H9 (cell line): Measurements from ENCODE around the gene TNNT1. TPM values are rescaled to one million over a fixed set of nuclear protein-coding genes. Genes with fewer than 3 reads are reported as not detected.

Experiments used
- DNase-seq: peaks from one replicate; pipeline ENCODE4 v3.0.0-alpha.2; 2017
- H2AFZ ChIP-seq: one replicate; pipeline ENCODE4 v1.6.1; 2013; ENCODE audit warnings: mild to moderate bottlenecking, low read length, control low read depth, moderate library complexity
- H2AK5ac ChIP-seq: 2 replicates; pipeline ENCODE4 v1.6.1; 2013; ENCODE audit warnings: low read length, control low read depth, mixed read lengths; ENCODE audit not compliant: insufficient read length
- H2BK120ac ChIP-seq: one replicate; pipeline ENCODE4 v1.6.1; 2013; ENCODE audit warnings: low read depth, mild to moderate bottlenecking, low read length, control low read depth, inconsistent platforms; ENCODE audit not compliant: poor library complexity, severe bottlenecking
- H2BK12ac ChIP-seq: 2 replicates; pipeline ENCODE4 v1.6.1; 2013; ENCODE audit warnings: low read length, control low read depth, mixed read lengths, low read depth; ENCODE audit not compliant: insufficient read length
- H2BK15ac ChIP-seq: 2 replicates; pipeline ENCODE4 v1.6.1; 2013; ENCODE audit warnings: low read depth, low read length, control low read depth
- H2BK20ac ChIP-seq: one replicate; pipeline ENCODE4 v1.6.1; 2013; ENCODE audit warnings: low read depth, mild to moderate bottlenecking, low read length, control low read depth, inconsistent platforms; ENCODE audit not compliant: poor library complexity, severe bottlenecking
- H2BK5ac ChIP-seq: 2 replicates; pipeline ENCODE4 v1.6.1; 2013; ENCODE audit warnings: low read length, control low read depth, mixed read lengths; ENCODE audit not compliant: insufficient read length
- H3K14ac ChIP-seq: 2 replicates; pipeline ENCODE4 v1.6.1; 2013; ENCODE audit warnings: low read length, control low read depth; ENCODE audit not compliant: insufficient read depth
- H3K18ac ChIP-seq: 2 replicates; pipeline ENCODE4 v1.6.1; 2013; ENCODE audit warnings: low read depth, mild to moderate bottlenecking, mixed read lengths, low read length, control low read depth; ENCODE audit not compliant: insufficient read length
- H3K23ac ChIP-seq: 2 replicates; pipeline ENCODE4 v1.6.1; 2013; ENCODE audit warnings: low read length, control low read depth, mixed read lengths, low read depth; ENCODE audit not compliant: insufficient read length
- H3K23me2 ChIP-seq: 2 replicates; pipeline ENCODE4 v1.6.1; 2013; ENCODE audit warnings: low read depth, mild to moderate bottlenecking, mixed read lengths, low read length, control low read depth; ENCODE audit not compliant: insufficient read length, poor library complexity, severe bottlenecking
- H3K27ac ChIP-seq: 2 replicates; pipeline ENCODE4 v1.5.1; 2013; ENCODE audit warnings: low read length, control low read depth, mixed read lengths, low read depth; ENCODE audit not compliant: insufficient read length
- H3K27me3 ChIP-seq: 2 replicates; pipeline ENCODE4 v1.6.1; 2013; ENCODE audit warnings: low read length, control low read depth, inconsistent platforms; ENCODE audit not compliant: insufficient read depth
- H3K4ac ChIP-seq: 2 replicates; pipeline ENCODE4 v1.6.1; 2013; ENCODE audit warnings: low read depth, mild to moderate bottlenecking, control low read depth, inconsistent platforms, low read length, moderate library complexity
- H3K4me1 ChIP-seq: 2 replicates; pipeline ENCODE4 v1.6.1; 2013; ENCODE audit warnings: low read length, control low read depth, inconsistent platforms; ENCODE audit not compliant: insufficient read depth
- H3K4me2 ChIP-seq: 2 replicates; pipeline ENCODE4 v1.6.1; 2013; ENCODE audit warnings: low read length, control low read depth, mixed read lengths; ENCODE audit not compliant: insufficient read length, insufficient read depth
- H3K56ac ChIP-seq: 2 replicates; pipeline ENCODE4 v1.6.1; 2013; ENCODE audit warnings: low read depth, mild to moderate bottlenecking, mixed read lengths, low read length, control low read depth; ENCODE audit not compliant: insufficient read length
- H3K79me1 ChIP-seq: 2 replicates; pipeline ENCODE4 v1.6.1; 2013; ENCODE audit warnings: low read depth, mild to moderate bottlenecking, moderate library complexity, low read length, control low read depth, inconsistent platforms; ENCODE audit not compliant: insufficient read depth, poor library complexity, severe bottlenecking
- H3K79me2 ChIP-seq: 2 replicates; pipeline ENCODE4 v1.6.1; 2013; ENCODE audit warnings: low read length, control low read depth, inconsistent platforms; ENCODE audit not compliant: insufficient read depth
- H3K9ac ChIP-seq: 2 replicates; pipeline ENCODE4 v1.6.1; 2013; ENCODE audit warnings: low read length, control low read depth, mixed read lengths; ENCODE audit not compliant: insufficient read length; ENCODE audit errors: extremely low read depth
- H3K9me3 ChIP-seq: one replicate; pipeline ENCODE4 v1.6.1; 2013; ENCODE audit warnings: low read depth, low read length, inconsistent platforms; ENCODE audit not compliant: control insufficient read depth
- H3T11ph ChIP-seq: one replicate; pipeline ENCODE4 v1.6.1; 2013; ENCODE audit warnings: mild to moderate bottlenecking, low read length, control low read depth, inconsistent platforms
- H4K20me1 ChIP-seq: one replicate; pipeline ENCODE4 v1.6.1; 2013; ENCODE audit not compliant: control insufficient read depth, insufficient read length, insufficient read depth
- H4K5ac ChIP-seq: 2 replicates; pipeline ENCODE4 v1.6.1; 2013; ENCODE audit warnings: low read depth, mild to moderate bottlenecking, mixed read lengths, low read length, control low read depth; ENCODE audit not compliant: insufficient read length
- H4K8ac ChIP-seq: replicated peaks from 2 replicates; pipeline ENCODE4 v1.6.1; 2013; ENCODE audit warnings: low read length, control low read depth, mixed read lengths, low read depth; ENCODE audit not compliant: insufficient read length
- H4K91ac ChIP-seq: 2 replicates; pipeline ENCODE4 v1.6.1; 2013; ENCODE audit warnings: low read depth, mild to moderate bottlenecking, moderate library complexity, mixed read lengths, low read length, control low read depth; ENCODE audit not compliant: insufficient read length
- H3K27ac Mint-ChIP-seq, 3 experiments: 2 replicates in 2 of 3; 3 replicates in 1 of 3; pipeline ENCODE4 v1.8.0; 2020 to 2021; ENCODE audit warnings: mixed read lengths in 3 of 3, mild to moderate bottlenecking in 1 of 3, moderate library complexity in 1 of 3
- H3K27me3 Mint-ChIP-seq: 2 replicates; pipeline ENCODE4 v1.8.0; 2021; ENCODE audit warnings: low read depth, mild to moderate bottlenecking, moderate library complexity, mixed read lengths
- H3K36me3 Mint-ChIP-seq, 3 experiments: 2 replicates in 2 of 3; 3 replicates in 1 of 3; pipeline ENCODE4 v1.8.0; 2020 to 2021; ENCODE audit warnings: low read depth in 3 of 3, mixed read lengths in 3 of 3; ENCODE audit not compliant: insufficient read depth in 1 of 3
- H3K4me1 Mint-ChIP-seq, 2 experiments: 2 replicates each; pipeline ENCODE4 v1.8.0; 2020; ENCODE audit warnings: mixed read lengths in 2 of 2
- H3K4me3 Mint-ChIP-seq, 2 experiments: 2 replicates in 1 of 2; 3 replicates in 1 of 2; pipeline ENCODE4 v1.8.0; 2020 to 2021; ENCODE audit warnings: mild to moderate bottlenecking in 2 of 2, mixed read lengths in 2 of 2, moderate library complexity in 1 of 2
- H3K9me3 Mint-ChIP-seq, 2 experiments: 2 replicates in 1 of 2; 3 replicates in 1 of 2; pipeline ENCODE4 v1.8.0; 2020; ENCODE audit warnings: mild to moderate bottlenecking in 2 of 2, mixed read lengths in 2 of 2, moderate library complexity in 1 of 2
- WGBS: extraction: QIAGEN DNeasy Blood & Tissue Kit; methylation state at CpG from one replicate; pipeline ENCODE4 v1.1.7; 2013; ENCODE audit warnings: missing lambda C conversion rate, low lambda C conversion rate, mixed read lengths; ENCODE audit not compliant: insufficient read length; ENCODE audit errors: extremely low coverage; 5-methylcytosine and 5-hydroxymethylcytosine counted together
- total RNA-seq: library from RNA; stranded (reverse); gene quantifications from 2 replicates; pipeline ENCODE4 v1.2.1, GENCODE V29; 2021
- TF ChIP-seq, protein P1 (sequence below): fragments of 200-600 bp; sonication (generic); conservative IDR thresholded peaks from 3 replicates; pipeline ENCODE4 v1.8.0; 2021; ENCODE audit warnings: antibody characterized with exemption, mild to moderate bottlenecking

TNNT1 gene
- total RNA-seq, 1 experiment from 2014 or later = 127 TPM

DNA sequence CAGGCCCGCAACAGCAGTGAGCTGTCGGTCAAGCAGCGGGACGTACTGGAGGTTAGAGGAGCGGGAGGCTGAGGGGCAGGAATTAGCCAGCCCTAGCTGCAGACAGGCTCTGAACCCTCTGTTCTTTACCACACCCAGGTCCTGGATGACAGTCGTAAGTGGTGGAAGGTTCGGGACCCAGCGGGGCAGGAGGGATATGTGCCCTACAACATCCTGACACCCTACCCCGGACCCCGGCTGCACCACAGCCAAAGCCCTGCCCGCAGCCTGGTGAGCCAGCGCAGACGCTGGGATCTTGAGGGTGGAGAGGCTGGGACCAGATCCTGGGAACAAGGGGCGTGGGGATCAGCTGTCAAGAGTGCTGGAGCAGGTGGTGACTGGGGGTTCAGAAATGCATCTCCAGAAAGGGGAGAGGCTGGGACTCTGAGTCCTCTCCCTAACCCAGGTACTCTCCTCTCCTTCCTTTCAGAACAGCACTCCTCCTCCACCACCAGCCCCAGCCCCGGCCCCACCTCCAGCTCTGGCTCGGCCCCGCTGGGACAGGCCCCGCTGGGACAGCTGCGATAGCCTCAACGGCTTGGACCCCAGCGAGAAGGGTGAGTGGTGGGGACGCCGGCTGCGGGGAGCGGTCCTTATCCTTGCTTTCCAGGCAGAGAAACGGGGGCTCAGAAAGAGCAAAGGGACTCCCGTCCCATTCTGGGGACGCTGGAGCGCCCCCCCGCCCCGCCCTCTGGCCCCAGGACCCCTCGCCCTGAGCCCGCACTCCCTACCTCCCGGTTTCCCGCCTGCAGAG lies 62.9 kb downstream of the TNNT1 start:
- no peak overlapping the region for H2BK15ac ChIP-seq
- no peak overlapping the region for H4K8ac ChIP-seq
- peak overlapping the region; percentile 71 to 73 for H3K4me3 Mint-ChIP-seq
- peaks cover 17 to 30% (median 29%) of the 10 kb centered on the region in 3 experiments; a peak in 6 of 7 replicates for H3K36me3 Mint-ChIP-seq
- no peak overlapping the region for H3K27ac Mint-ChIP-seq
- H3K79me2 ChIP-seq = no peaks in the 10 kb centered on the region
- no peak overlapping the region for H3T11ph ChIP-seq
- H2AFZ ChIP-seq = no peak overlapping the region
- no peak overlapping the region for H2AK5ac ChIP-seq
- no peak overlapping the region for H4K91ac ChIP-seq
- H2BK120ac ChIP-seq = no peak overlapping the region
- H3K56ac ChIP-seq = no peak overlapping the region
- H3K9me3 ChIP-seq = no peaks in the 10 kb centered on the region
- H4K5ac ChIP-seq = no peak overlapping the region
- peaks cover 43% of the 10 kb centered on the region for H3K27me3 Mint-ChIP-seq
- no CpG with 5 or more reads among the region's 35 CpGs for WGBS
- H3K27ac ChIP-seq = no peak overlapping the region
- peaks cover 26% of the 10 kb centered on the region for H3K23me2 ChIP-seq
- H3K23ac ChIP-seq = no peak overlapping the region
- no peak overlapping the region for H3K14ac ChIP-seq
- H4K20me1 ChIP-seq = no peaks in the 10 kb centered on the region
- H3K4me1 Mint-ChIP-seq = peaks cover 30 to 56% of the 10 kb centered on the region in 2 experiments
- H3K4me2 ChIP-seq = peak overlapping the region; percentile 73
- no peaks in the 10 kb centered on the region for H3K79me1 ChIP-seq
- H3K4me1 ChIP-seq = peaks cover 12% of the 10 kb centered on the region; the same call in 1 of the 2 replicates
- H3K9ac ChIP-seq = peak overlapping the region; percentile 19
- no peaks in the 10 kb centered on the region for H3K9me3 Mint-ChIP-seq
- H2BK5ac ChIP-seq = no peak overlapping the region
- H3K18ac ChIP-seq = no peak overlapping the region
- DNase-seq = no peak
- no peak overlapping the region for H2BK12ac ChIP-seq
- no peak overlapping the region for H3K4ac ChIP-seq
- H3K27me3 ChIP-seq = no peaks in the 10 kb centered on the region
- H2BK20ac ChIP-seq = no peak overlapping the region
- TF ChIP-seq, protein P1, sequence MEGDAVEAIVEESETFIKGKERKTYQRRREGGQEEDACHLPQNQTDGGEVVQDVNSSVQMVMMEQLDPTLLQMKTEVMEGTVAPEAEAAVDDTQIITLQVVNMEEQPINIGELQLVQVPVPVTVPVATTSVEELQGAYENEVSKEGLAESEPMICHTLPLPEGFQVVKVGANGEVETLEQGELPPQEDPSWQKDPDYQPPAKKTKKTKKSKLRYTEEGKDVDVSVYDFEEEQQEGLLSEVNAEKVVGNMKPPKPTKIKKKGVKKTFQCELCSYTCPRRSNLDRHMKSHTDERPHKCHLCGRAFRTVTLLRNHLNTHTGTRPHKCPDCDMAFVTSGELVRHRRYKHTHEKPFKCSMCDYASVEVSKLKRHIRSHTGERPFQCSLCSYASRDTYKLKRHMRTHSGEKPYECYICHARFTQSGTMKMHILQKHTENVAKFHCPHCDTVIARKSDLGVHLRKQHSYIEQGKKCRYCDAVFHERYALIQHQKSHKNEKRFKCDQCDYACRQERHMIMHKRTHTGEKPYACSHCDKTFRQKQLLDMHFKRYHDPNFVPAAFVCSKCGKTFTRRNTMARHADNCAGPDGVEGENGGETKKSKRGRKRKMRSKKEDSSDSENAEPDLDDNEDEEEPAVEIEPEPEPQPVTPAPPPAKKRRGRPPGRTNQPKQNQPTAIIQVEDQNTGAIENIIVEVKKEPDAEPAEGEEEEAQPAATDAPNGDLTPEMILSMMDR = no peak
